C4-2B (cell line): ENCODE results near the gene AGAP1.

Experiments
- CTCF ChIP-seq: fragments of 450-650 bp; conservative IDR thresholded peaks from 2 replicates; pipeline ENCODE4 v1.5.1; 2017; ENCODE audit warnings: mild to moderate bottlenecking
- ZFX ChIP-seq: fragments of 450-650 bp; IDR thresholded peaks from 2 replicates; pipeline ENCODE4 v1.6.1; 2017

DNA sequence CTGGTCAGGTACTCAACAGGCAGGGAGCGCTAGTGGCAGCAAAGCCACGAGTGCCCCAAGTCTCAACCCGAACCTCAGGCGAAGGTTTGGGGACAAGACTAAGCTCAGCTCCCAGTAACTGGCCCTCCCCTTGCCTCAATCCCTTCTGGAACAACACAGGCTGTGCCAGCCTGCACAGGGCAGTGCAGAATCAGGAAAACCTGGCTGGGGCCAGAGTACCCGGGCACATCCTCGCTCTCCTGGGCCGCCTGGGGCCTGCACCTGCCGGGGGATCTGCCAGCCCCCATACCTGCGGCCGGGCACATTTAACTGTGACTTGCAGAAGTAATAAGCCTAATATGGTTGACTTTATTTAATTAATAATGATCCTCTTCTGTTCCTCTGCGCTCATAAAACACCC lies 613.7 kb downstream of the AGAP1 start:
- TF ChIP-seq ZFX (no peak), CTCF (no peak)
